Motor neuron (in vitro differentiated cells): ENCODE results near the gene VSTM2L. TPM values are rescaled to one million over a fixed set of nuclear protein-coding genes. Genes with fewer than 3 reads are reported as not detected.
"Not testable (repeated sequence)": the region's sequence is repeated elsewhere in the genome, so short reads cannot be mapped to it uniquely, and the experiment has no call there.

Source experiments
- ATAC-seq, 8 experiments: fragments of 200-7000 bp; cut with Tn5 transposase; replicated peaks in 6 of 8; 2 replicates each; pipeline ENCODE4 v1.8.0; 2021; ENCODE audit warnings: mild to moderate bottlenecking in 8 of 8, moderate library complexity in 8 of 8
- H3K27ac ChIP-seq, 2 donors: fragments of 250-450 bp; sonication (Bioruptor Pico); 2 replicates each; pipeline ENCODE4 v1.9.0; 2021; ENCODE audit warnings: antibody characterized with exemption in 2 of 2, mild to moderate bottlenecking in 2 of 2, moderate library complexity in 1 of 2
- H3K4me1 ChIP-seq, 2 donors: fragments of 250-450 bp; sonication (Bioruptor Pico); replicated peaks in 1 of 2; 2 replicates each; pipeline ENCODE4 v1.6.1; 2021; ENCODE audit warnings: antibody characterized with exemption in 2 of 2, mild to moderate bottlenecking in 2 of 2, moderate library complexity in 1 of 2
- H3K4me3 ChIP-seq, 5 donors: fragments of 250-450 bp; sonication (Bioruptor Pico); 2 replicates each; pipeline ENCODE4 v1.9.0; 2021; ENCODE audit warnings: antibody characterized with exemption in 5 of 5, mild to moderate bottlenecking in 5 of 5, moderate library complexity in 4 of 5
- WGBS, 10 experiments: fragments of 450-650 bp; shearing (Covaris generic); methylation state at CpG; one replicate each; pipeline ENCODE4 v1.0.0; 2022; 5-methylcytosine and 5-hydroxymethylcytosine counted together
- in situ Hi-C, 9 experiments: fragments of 400-800 bp; cut with MboI; loops; one replicate each; pipeline ENCODE4 v1.15.0; 2021; ENCODE audit warnings: low sequenced_read_pairs in 9 of 9, low pct_unique_long_range_greater_than_20kb in 2 of 9; ENCODE audit not compliant: unreplicated experiment in 9 of 9
- total RNA-seq, 8 experiments: library from RNA; unstranded; fragments of 300-600 nt; gene quantifications; 2 replicates each; pipeline versions ENCODE4 v1.2.3 to v1.2.4, GENCODE V29; 2022

Gene VSTM2L
- total RNA-seq, 8 experiments from 2014 or later, result 0.42 to 82.6 (median 36.0) TPM

DNA sequence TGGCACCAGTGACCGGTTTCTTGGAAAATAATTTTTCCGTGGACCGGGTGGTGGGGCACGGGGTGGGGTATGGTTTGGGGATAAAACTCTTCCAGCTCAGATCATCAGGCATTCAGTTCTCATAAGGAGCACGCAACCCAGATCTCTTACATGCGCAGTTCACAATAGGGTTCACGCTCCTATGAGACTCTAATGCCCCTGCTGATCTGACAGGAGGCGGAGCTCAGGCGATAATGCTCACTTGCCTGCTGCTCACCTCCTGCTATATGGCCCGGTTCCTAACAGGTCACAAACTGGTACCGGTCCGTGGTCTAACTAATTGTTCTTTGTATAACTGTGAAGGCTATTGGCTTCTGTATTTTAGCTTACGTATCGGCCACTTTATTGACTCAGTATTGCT lies 51.7 kb downstream of the VSTM2L start:
- ATAC-seq, result no peak
- Histone ChIP-seq H3K27ac (no peak overlapping the region), H3K4me1 (peaks cover 4 to 5% of the 10 kb centered on the region in 2 donors), H3K4me3 (no peak overlapping the region)
- in situ Hi-C loops, result no loop called here
- WGBS, 10 experiments, result 60 to 100% (median 79%) methylated on average over 1 to 14 of the region's 14 CpGs; no CpG with 5 or more reads in 1 of the 10 experiments

DNA sequence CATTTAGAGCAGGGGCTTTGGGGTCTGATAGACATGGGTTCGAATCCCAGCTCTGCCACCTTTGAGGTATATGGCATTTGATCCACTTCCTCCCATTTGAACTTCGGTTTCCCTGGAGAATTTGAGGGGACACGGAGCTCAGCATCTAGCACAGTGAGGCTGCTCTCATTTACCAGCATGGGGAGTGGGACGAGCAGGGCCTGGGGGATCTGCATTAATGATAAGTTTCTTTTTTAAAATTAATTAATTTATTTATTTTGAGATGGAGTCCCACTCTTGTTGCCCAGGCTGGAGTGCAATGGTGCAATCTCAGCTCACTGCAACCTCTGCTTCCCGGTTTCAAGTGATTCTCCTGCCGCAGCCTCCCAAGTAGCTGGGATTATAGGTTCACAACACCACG lies 52.6 kb downstream of the VSTM2L start:
- peaks cover 4 to 5% of the 10 kb centered on the region in 2 donors for H3K4me1 ChIP-seq
- WGBS, 10 experiments, result 59 to 95% (median 86%) methylated on average over 1 to 7 of the region's 7 CpGs; no CpG with 5 or more reads in 4 of the 10 experiments
- in situ Hi-C loops, result no loop called here
- ATAC-seq, result no peak
- no peak overlapping the region for H3K27ac ChIP-seq
- H3K4me3 ChIP-seq, result no peak overlapping the region

DNA sequence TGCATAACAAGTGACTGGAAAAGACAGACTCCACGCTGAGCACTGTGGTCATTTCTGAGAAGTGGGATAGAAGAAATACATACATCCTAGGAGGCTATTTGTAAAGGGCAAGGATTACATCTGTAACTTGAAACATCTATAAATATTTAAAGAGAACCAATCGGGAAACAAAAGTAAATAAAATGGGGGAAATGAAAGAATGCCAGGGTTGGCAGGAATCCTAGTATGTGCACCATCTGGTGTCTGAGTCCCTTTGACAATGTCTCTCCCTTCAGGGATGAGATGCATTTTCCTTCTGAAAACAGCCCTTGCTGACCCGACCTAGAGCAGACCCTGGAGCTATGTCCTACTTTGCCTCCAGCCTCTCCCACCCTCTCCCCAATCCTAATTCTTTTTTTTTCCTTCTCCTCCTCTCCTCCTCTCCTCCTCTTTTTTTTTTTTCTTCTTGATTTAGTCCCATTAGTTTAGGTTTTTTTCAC lies 53.2 kb downstream of the VSTM2L start:
- ATAC-seq, result peak in 6 of 8 experiments; percentile 30 to 96 (median 84)
- in situ Hi-C loops, result no loop called here
- Histone ChIP-seq H3K4me3 (no peak overlapping the region), H3K27ac (no peak overlapping the region), H3K4me1 (peaks cover 4 to 5% of the 10 kb centered on the region in 2 donors)
- WGBS, 10 experiments, result 0 to 70% (median 53%) methylated on average over 1 to 3 of the region's 3 CpGs

DNA sequence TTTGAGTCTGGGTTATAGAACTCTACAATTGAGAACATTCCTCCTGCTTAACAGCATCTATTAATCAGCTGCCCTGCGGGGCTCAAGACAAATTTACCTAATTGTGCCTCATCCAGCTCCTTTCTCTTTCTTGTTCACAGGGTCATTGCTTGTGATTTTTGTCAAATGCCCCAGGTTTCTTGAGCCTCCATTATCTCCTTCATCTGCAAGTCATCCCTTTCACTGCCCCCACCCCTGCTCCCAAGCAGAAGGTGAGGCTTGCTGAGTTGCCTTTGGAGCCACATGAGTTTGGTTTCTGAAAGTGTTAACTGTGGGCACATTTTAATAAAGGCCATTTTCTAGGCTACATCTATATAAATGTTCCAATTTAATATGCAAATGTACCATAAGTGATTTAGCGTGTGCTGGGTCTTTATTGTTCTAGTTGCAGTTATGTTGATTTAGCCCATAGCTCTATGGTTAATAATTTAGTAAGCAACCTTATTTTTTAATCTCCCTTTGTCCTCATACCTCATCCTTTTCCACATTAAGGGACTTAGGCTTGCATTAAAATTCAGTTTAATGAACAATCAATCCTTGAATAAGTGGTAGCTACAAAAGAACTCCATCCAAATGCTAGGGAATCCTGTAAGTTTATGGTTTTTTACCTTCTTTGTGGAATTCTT lies 56.1 kb downstream of the VSTM2L start:
- Histone ChIP-seq H3K4me3 (no peak overlapping the region), H3K27ac (no peak overlapping the region), H3K4me1 (peaks cover 4 to 5% of the 10 kb centered on the region in 2 donors)
- in situ Hi-C loops, result no loop called here
- 50 to 100% (median 60%) methylated on average over 1 to 2 of the region's 2 CpGs; no CpG with 5 or more reads in 3 of the 10 experiments for WGBS, 10 experiments
- no peak for ATAC-seq

DNA sequence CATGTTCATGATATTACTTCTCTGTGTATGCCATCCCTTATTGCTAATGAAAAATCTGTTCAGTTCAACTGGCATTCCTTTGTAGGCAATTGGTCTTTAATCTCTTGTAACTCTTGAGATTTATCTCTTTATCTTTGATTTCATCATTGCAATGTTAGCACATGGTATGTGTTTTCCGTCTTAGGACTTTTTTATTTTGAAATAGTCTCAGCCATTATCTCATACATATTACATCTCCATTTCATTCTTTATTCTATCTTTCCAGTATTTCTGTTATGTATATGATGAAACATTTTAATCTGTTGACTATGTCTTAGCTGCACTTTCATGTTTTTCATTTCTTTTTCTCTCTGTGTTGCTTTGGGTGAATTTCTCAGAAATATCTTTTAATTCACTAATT lies 58.1 kb downstream of the VSTM2L start:
- no peak for ATAC-seq
- peaks cover 0 to 5% of the 10 kb centered on the region in 2 donors for H3K4me1 ChIP-seq
- in situ Hi-C loops, result no loop called here
- 44 to 100% (median 96%) methylated on average over 1 of the region's 1 CpG for WGBS, 10 experiments
- no peak overlapping the region for H3K27ac ChIP-seq
- no peak overlapping the region for H3K4me3 ChIP-seq

DNA sequence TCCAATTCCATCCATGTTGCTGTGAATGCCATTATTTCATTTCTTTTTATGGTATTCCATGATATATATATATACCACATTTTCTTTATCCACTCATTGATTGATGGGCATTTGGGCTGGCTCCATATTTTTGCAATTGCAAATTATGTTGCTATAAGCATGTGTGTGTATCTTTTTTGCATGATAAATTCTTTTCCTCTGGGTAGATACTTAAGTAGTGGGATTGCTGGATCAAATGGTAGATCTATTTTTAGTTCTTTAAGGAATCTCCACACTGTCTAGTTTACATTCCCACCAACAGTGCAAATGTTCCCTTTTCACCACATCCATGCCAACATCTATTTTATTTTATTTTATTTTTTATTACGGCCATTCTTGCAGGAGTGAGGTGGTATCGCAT lies 60.6 kb downstream of the VSTM2L start:
- in situ Hi-C loops, H3K27ac ChIP-seq, H3K4me1 ChIP-seq, H3K4me3 ChIP-seq: not testable (repeated sequence)
- 38 to 100% (median 88%) methylated on average over 1 to 2 of the region's 2 CpGs; no CpG with 5 or more reads in 1 of the 10 experiments for WGBS, 10 experiments
- peak in 1 of 8 experiments; percentile 77 for ATAC-seq

DNA sequence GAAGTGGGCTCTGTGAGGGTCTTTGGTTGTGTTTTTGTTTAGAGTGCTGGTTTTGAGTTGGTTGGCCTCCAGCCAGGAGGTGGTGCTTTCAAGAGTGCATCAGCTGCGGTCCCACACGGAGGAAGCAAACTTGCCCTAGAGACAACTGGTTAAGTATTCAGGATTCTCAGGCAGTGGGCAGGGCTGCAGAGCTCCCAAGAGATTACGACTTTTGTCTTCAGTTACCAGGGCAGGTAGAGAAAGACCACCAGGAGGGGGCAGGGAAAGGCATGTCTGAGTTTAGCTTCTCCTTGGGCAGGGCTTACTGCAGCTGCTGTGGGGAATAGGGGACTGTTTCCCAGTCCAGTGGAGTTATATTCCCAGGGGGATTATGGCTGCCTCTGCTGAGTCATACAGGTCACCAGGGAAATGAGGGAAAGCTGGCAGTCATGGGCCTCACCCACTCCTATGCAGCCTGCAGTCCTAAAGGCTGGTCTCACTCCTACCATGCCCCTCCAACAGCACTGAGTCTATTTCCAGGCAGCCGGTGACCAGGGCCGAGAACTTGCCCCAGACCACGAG lies 66.0 kb downstream of the VSTM2L start:
- Histone ChIP-seq H3K27ac (no peak overlapping the region), H3K4me1 (peaks cover 4 to 12% of the 10 kb centered on the region in 2 donors), H3K4me3 (no peak overlapping the region)
- ATAC-seq, result peak in 6 of 8 experiments; percentile 21 to 56 (median 38)
- in situ Hi-C loops, result no loop called here
- 40 to 80% (median 53%) methylated on average over 1 to 3 of the region's 6 CpGs; no CpG with 5 or more reads in 3 of the 10 experiments for WGBS, 10 experiments

DNA sequence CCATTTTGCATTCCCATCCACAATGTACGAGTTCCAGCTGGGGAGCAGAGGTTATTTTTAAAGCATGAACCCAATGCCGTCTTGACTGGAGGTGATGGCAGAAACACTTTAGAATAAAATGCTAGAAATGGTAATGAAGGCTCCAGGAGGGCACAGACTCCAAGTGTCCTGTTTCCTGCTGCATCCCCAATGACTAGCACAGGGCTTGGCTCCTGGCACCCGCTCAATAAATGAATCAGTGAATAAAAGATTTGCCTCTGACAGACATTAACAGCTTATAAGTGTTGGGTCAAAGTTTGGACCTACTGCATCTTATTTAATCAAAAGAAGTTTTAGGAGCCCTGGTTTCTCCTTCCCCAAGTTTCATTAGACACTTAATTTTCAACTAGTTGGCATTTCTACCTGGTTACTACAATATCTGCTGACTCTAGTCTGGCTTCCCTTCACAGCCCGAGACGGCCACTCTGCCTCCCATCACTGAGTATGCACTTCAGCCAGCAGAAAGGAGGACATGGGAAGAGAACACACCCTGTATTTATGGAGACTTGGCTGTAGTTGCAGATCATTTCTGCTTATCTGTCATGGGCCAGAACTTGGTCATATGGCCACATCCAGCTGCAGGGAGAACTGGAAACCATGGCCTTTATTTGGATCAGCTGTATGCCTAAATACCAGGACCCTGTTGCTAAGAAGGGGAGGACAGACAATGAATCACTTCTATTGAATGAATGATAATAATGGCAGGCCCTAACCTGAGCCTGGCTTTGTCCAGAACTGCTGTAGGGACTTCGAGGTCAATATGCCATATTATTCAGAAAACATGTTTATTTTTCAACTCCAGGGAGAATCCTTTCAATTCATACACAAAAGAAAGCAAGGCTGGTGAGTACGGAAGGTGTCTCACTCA lies 67.3 kb downstream of the VSTM2L start:
- Histone ChIP-seq H3K27ac (no peak overlapping the region), H3K4me3 (no peak overlapping the region), H3K4me1 (peaks cover 4 to 12% of the 10 kb centered on the region in 2 donors)
- peak in 4 of 8 experiments; percentile 39 to 91 (median 78) for ATAC-seq
- 8 to 85% (median 61%) methylated on average over 2 to 7 of the region's 7 CpGs; no CpG with 5 or more reads in 2 of the 10 experiments for WGBS, 10 experiments
- in situ Hi-C loops, result no loop called here

DNA sequence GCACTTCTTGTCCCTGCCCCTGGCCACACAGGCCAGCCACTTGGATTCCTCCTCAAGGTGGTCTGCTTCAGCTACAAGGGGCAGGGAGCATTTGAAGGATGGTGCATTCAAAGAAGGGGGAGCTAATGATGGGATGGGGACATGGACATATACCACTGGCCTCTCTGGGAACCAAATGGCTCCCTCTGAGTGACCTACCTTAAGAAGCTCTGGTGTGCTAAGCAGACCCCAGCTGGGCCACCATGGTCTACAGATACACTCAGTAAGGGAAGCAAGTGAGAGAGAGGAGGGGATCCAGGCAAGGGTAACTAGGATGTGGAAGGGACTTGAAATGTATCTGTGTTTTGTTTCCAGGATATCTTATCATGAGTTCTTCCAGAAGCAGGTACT lies 67.9 kb downstream of the VSTM2L start:
- Histone ChIP-seq H3K4me1 (peaks cover 4 to 12% of the 10 kb centered on the region in 2 donors), H3K27ac (no peak overlapping the region), H3K4me3 (no peak overlapping the region)
- no peak for ATAC-seq
- in situ Hi-C loops, result no loop called here

DNA sequence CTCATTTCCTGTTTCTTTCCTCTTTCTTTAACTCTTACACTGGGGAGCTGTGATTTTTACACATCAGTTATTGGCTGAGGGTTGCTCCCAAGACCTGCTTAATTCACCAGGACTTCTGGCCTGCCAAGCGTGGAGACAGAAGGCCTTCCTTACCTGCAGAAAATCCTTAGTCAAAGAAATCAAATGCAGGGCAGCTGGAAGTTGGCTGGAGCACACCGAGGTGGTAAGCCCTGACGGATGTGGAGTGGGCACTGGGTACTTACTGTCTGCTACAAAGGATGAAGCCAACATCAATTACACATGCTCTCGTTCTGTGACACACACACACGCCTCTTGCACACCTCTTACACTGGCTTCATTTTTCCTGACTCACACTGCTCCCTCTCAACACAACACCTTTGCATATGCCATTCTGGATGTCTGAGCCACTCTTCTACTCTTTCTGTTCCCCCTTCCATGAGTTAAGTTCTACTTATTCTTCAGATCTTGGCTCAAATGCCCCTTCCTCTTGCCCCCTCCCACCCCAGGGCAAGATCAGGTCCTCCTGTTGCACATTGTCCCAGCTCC lies 68.7 kb downstream of the VSTM2L start:
- in situ Hi-C loops, result no loop called here
- Histone ChIP-seq H3K4me1 (peaks cover 4 to 13% of the 10 kb centered on the region in 2 donors), H3K4me3 (no peak overlapping the region), H3K27ac (no peak overlapping the region)
- 82 to 100% (median 88%) methylated on average over 1 to 5 of the region's 5 CpGs; no CpG with 5 or more reads in 4 of the 10 experiments for WGBS, 10 experiments
- ATAC-seq, result no peak

DNA sequence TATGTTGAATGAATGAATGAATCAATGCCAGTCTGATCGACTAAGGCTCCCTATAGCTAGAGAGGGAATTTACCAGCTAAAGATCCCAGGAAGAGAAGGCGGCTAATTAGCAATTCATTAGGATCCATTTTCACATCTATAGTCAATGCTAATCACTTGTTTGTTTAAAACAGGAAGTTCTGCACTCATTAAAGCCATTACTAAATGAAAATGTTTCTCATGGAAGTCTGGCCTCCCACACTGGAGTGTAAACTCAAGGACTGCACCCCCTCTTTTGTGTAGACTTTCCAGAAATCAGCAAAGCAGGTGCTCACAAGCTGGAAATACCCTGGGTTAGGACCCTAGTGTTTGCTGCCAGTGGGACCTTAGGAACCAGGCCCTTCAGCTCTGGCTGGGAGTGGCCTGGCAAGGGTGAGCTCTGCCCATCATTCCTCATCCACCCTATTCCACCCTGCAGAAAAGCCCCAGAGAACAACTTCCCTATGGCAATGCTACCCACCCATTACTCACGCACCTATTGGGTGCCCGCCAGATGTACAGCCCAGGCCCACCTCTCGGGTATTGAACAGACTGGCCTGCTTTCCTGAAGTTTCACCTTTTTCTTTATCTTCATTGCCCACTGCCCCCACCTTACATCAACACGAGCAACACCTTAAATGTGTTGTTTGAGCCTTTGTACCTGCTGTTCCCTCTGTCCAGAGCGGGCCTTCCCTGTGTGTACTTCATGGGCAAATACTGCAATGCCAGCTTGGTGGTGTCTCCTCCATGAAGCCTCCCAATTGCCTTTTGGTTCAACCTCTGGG lies 69.5 kb downstream of the VSTM2L start:
- in situ Hi-C loops, result no loop called here
- Histone ChIP-seq H3K4me3 (no peak overlapping the region), H3K27ac (no peak overlapping the region), H3K4me1 (peaks cover 10 to 19% of the 10 kb centered on the region in 2 donors)
- WGBS, 10 experiments, result 20 to 100% (median 85%) methylated on average over 1 to 5 of the region's 7 CpGs; no CpG with 5 or more reads in 1 of the 10 experiments
- no peak for ATAC-seq
